NCI-H128 (cell line): Measurements from ENCODE around the gene PGGHG.

ENCODE experiments used
- DNase-seq: peaks from one replicate; lab custom pipeline; 2025; ENCODE audit not compliant: unreplicated experiment; lab: John Stamatoyannopoulos, UW

Gene PGGHG

GRCh38 chr11:288478-289397 is at the start of gene PGGHG:
Gene PGGHG (plus strand): TSS chr11:289126. CDS start chr11:289817, 691 bp downstream.
- no peak for DNase-seq

GRCh38 chr11:240315-240714 is 48.6 kb upstream of the PGGHG start:
- no peak for DNase-seq

GRCh38 chr11:241634-242033 is 47.3 kb upstream of the PGGHG start:
- DNase-seq, result no peak

- DNase-seq, result no peak
These were observed 44.5 kb upstream of the PGGHG start for GRCh38 chr11:244376-244775.

- DNase-seq, result no peak
These were observed 39.9 kb upstream of the PGGHG start for GRCh38 chr11:249062-249461.

- no peak for DNase-seq
These were observed 38.7 kb upstream of the PGGHG start for GRCh38 chr11:250274-250673.

- no peak for DNase-seq
These were observed 38.1 kb upstream of the PGGHG start for GRCh38 chr11:250740-251299.

GRCh38 chr11:251550-251949 is 37.4 kb upstream of the PGGHG start:
- no peak for DNase-seq

- no peak for DNase-seq
These were observed 36.3 kb upstream of the PGGHG start for GRCh38 chr11:252666-253065.

GRCh38 chr11:253160-253885 is 35.6 kb upstream of the PGGHG start:
- no peak for DNase-seq

GRCh38 chr11:253886-254270 is 35.0 kb upstream of the PGGHG start:
- DNase-seq, result no peak

GRCh38 chr11:255176-255575 is 33.8 kb upstream of the PGGHG start:
- no peak for DNase-seq

- DNase-seq, result no peak
These were observed 33.1 kb upstream of the PGGHG start for GRCh38 chr11:255816-256215.

GRCh38 chr11:256952-257737 is 31.8 kb upstream of the PGGHG start:
- DNase-seq, result no peak

- no peak for DNase-seq
These were observed 31.0 kb upstream of the PGGHG start for GRCh38 chr11:257766-258493.

- no peak for DNase-seq
These were observed 29.5 kb upstream of the PGGHG start for GRCh38 chr11:259413-259812.

GRCh38 chr11:261624-262023 is 27.3 kb upstream of the PGGHG start:
- no peak for DNase-seq

GRCh38 chr11:266676-267439 is 22.1 kb upstream of the PGGHG start:
- no peak for DNase-seq

- no peak for DNase-seq
These were observed 21.4 kb upstream of the PGGHG start for GRCh38 chr11:267491-267994.
